ENCODE data around the gene SIRPB1. TPM values are rescaled to one million over a fixed set of nuclear protein-coding genes. Genes with fewer than 3 reads are reported as not detected.
A peak's percentile ranks its signal among the peaks of the same experiment; 100 is the strongest.

SIRPB1 gene
- 1 to 10 TPM; 3.7 to 5.7 TPM for total RNA-seq

DNA sequence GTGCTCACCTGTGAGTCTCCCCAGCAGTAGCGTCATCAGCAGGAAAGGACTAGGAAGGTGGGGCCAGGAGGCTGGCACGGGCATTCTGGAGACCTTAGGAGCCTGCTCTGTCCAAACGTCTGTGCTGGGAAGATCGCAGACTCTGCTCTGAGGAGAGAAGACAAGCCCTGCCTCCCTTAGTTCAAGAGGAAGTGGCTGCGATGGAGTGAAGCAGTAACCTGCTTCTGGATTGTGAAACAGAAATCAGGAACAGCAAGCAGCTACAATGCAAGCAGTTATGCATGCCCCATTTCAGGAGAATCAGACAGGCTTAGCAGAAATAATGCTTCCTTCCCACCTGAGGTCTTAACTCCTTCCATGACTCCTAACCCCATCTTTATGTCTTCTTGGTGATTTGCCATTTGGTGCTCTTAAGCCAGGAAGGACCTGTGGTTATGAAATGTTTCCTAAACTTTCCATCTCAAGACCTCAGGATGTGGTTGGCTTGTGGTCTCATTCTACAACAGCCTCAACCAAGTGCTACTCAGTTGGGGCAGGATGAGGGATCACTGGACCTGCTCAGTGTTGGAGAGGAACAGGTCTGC is at the start of gene SIRPB1:
Gene SIRPB1, minus strand, starts transcription at position 149 of the 584 bp plus-strand sequence. Its CDS starts 65 bp downstream, at position 84.
- H3K4me3 ChIP-seq: no peak within 1 kb of the TSS
- no peak within 1 kb of the TSS for H3K27ac ChIP-seq

GRCh38 chr20:1669304-1669703 is 49.5 kb upstream of the SIRPB1 start:
- Histone ChIP-seq H3K9me3 (no peaks in the 10 kb centered on the region), H3K4me1 (no peaks in the 10 kb centered on the region), H3K4me3 (no peak overlapping the region), H3K27ac (no peak overlapping the region), H3K27me3 (no peaks in the 10 kb centered on the region), H3K36me3 (no peaks in the 10 kb centered on the region)
- TF ChIP-seq CTCF (IDR thresholded peaks at IDR 0.05): no peak
- DNase-seq (ENCODE audit: low spot score): no peak

More for the DNA sequence above, at the start of gene SIRPB1:
- Histone ChIP-seq H3K27me3 (no peaks in the 10 kb centered on the region), H3K4me1 (no peaks in the 10 kb centered on the region), H3K36me3 (no peaks in the 10 kb centered on the region), H3K9me3 (peaks cover 0 to 12% of the 10 kb centered on the region in 2 donors)
- DNase-seq (ENCODE audit: low spot score): no peak
- no peak for TF ChIP-seq CTCF (IDR thresholded peaks at IDR 0.05)

DNA sequence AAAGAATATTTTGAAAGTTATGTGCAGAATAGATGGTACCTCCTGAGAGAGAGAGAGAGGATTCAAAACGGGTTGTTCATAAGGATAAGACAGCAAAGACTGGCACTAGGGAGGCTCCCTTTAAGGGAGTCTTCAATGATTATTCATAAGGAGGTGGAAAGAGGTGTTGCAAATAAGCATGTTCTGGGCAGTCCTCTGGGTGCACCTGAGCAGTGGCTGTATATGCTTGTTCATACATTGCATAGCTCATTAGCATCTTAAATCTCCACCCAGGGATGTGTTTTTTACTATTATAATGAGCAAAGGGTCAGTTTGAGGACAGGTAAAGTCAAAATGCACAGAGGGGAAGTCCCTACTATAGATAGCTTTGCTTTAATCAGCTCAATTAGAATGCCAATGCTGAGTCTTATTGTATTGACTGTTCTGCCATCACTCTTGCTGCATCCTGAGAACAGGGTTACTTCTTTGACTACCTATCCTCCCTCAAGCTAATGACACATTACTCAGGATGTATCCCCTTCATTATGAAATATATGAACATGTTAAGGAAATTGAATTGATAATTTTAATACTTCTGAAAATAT is 47.8 kb upstream of the SIRPB1 start:
- no peaks in the 10 kb centered on the region for H3K4me1 ChIP-seq
- no peak for DNase-seq (ENCODE audit: low spot score)
- TF ChIP-seq CTCF (IDR thresholded peaks at IDR 0.05): no peak
- no peaks in the 10 kb centered on the region for H3K9me3 ChIP-seq
- H3K36me3 ChIP-seq: no peaks in the 10 kb centered on the region
- no peak overlapping the region for H3K27ac ChIP-seq
- no peaks in the 10 kb centered on the region for H3K27me3 ChIP-seq
- H3K4me3 ChIP-seq: no peak overlapping the region

GRCh38 chr20:1666802-1667201 is 47.0 kb upstream of the SIRPB1 start:
- DNase-seq (ENCODE audit: low spot score): peak; percentile 42
- Histone ChIP-seq H3K36me3 (no peaks in the 10 kb centered on the region), H3K4me3 (no peak overlapping the region), H3K27ac (no peak overlapping the region), H3K27me3 (no peaks in the 10 kb centered on the region), H3K4me1 (no peaks in the 10 kb centered on the region), H3K9me3 (no peaks in the 10 kb centered on the region)
- no peak for TF ChIP-seq CTCF (IDR thresholded peaks at IDR 0.05)

GRCh38 chr20:1665345-1665744 is 45.5 kb upstream of the SIRPB1 start:
- Histone ChIP-seq H3K9me3 (no peaks in the 10 kb centered on the region), H3K4me3 (no peak overlapping the region)

More at GRCh38 chr20:1665345-1665744, 45.5 kb upstream of the SIRPB1 start:
- no peak for TF ChIP-seq CTCF (IDR thresholded peaks at IDR 0.05)
- DNase-seq (ENCODE audit: low spot score): no peak
- Histone ChIP-seq H3K27ac (no peak overlapping the region), H3K36me3 (no peaks in the 10 kb centered on the region), H3K4me1 (no peaks in the 10 kb centered on the region), H3K27me3 (no peaks in the 10 kb centered on the region)

Data from right atrium auricular region (tissue), 2 donors.